Naive thymus-derived CD4-positive, alpha-beta T cell (primary cell): ENCODE data around the gene RXYLT1. TPM values are rescaled to one million over a fixed set of nuclear protein-coding genes. Genes with fewer than 3 reads are reported as not detected.
"Not testable (repeated sequence)": the region's sequence is repeated elsewhere in the genome, so short reads cannot be mapped to it uniquely, and the experiment has no call there.

Source experiments
- ATAC-seq: fragments of 150-1000 bp; cut with Tn5 transposase; 2 replicates; pipeline ENCODE4 v1.10.0; 2021; ENCODE audit warnings: mild to moderate bottlenecking, moderate library complexity
- CTCF ChIA-PET: fragments of 350-600 bp; sonication (Branson Sonifier 250); formaldehyde crosslinking; loops from one replicate; lab custom pipeline; 2021; ENCODE audit warnings: antibody characterized with exemption; lab: Charles Lee
- POLR2A ChIA-PET: fragments of 350-600 bp; sonication (Branson Sonifier 250); formaldehyde crosslinking; loops from one replicate; lab custom pipeline; 2021; ENCODE audit warnings: antibody characterized with exemption, inconsistent platforms; lab: Charles Lee
- DNase-seq, 9 donors: peaks; one replicate each; pipeline versions ENCODE4 v3.0.0 to v3.0.0-alpha.2; 2020 to 2022; ENCODE audit warnings: mixed read lengths in 1 of 9
- H3K27ac ChIP-seq: one replicate; pipeline ENCODE4 v1.7.0; 2013; ENCODE audit warnings: mild to moderate bottlenecking, low read depth, low read length, moderate library complexity
- H3K27me3 ChIP-seq, 2 donors: one replicate each; pipeline ENCODE4 v1.7.0; 2013; ENCODE audit warnings: low read length in 2 of 2, mild to moderate bottlenecking in 2 of 2, moderate library complexity in 2 of 2; ENCODE audit not compliant: control insufficient read depth in 2 of 2, insufficient read depth in 2 of 2
- H3K36me3 ChIP-seq, 3 experiments: 1 replicate in 2 of 3; 2 replicates in 1 of 3; pipeline ENCODE4 v1.7.0; 2013; ENCODE audit warnings: low read length in 3 of 3, mild to moderate bottlenecking in 3 of 3, moderate library complexity in 1 of 3; ENCODE audit not compliant: insufficient read depth in 3 of 3, control insufficient read depth in 2 of 3
- H3K4me1 ChIP-seq, 2 donors: one replicate each; pipeline ENCODE4 v1.7.0; 2013; ENCODE audit warnings: low read length in 2 of 2, mild to moderate bottlenecking in 2 of 2, moderate library complexity in 1 of 2; ENCODE audit not compliant: control insufficient read depth in 2 of 2, insufficient read depth in 2 of 2
- H3K4me3 ChIP-seq: 2 replicates; pipeline ENCODE4 v1.7.0; 2013; ENCODE audit warnings: mild to moderate bottlenecking, low read length
- H3K9me3 ChIP-seq, 3 experiments: 1 replicate in 2 of 3; 2 replicates in 1 of 3; pipeline ENCODE4 v1.7.0; 2013; ENCODE audit warnings: low read length in 3 of 3; ENCODE audit not compliant: control insufficient read depth in 2 of 3
- H3K27ac Mint-ChIP-seq, 9 donors: one replicate each; pipeline ENCODE4 v1.8.0; 2020 to 2022; ENCODE audit warnings: mixed read lengths in 9 of 9, mild to moderate bottlenecking in 8 of 9, moderate library complexity in 5 of 9, inconsistent platforms in 2 of 9
- H3K27me3 Mint-ChIP-seq, 5 donors: one replicate each; pipeline ENCODE4 v1.8.0; 2021 to 2022; ENCODE audit warnings: mixed read lengths in 5 of 5, mild to moderate bottlenecking in 1 of 5
- H3K36me3 Mint-ChIP-seq, 5 donors: one replicate each; pipeline ENCODE4 v1.8.0; 2020 to 2022; ENCODE audit warnings: mixed read lengths in 5 of 5, mild to moderate bottlenecking in 3 of 5, inconsistent platforms in 1 of 5
- H3K4me1 Mint-ChIP-seq, 7 donors: one replicate each; pipeline ENCODE4 v1.8.0; 2020 to 2022; ENCODE audit warnings: mixed read lengths in 7 of 7, mild to moderate bottlenecking in 3 of 7, inconsistent platforms in 1 of 7
- H3K4me3 Mint-ChIP-seq, 10 donors: one replicate each; pipeline ENCODE4 v1.8.0; 2020 to 2022; ENCODE audit warnings: mild to moderate bottlenecking in 10 of 10, mixed read lengths in 10 of 10, moderate library complexity in 6 of 10, inconsistent platforms in 2 of 10
- H3K9me3 Mint-ChIP-seq, 11 donors: one replicate each; pipeline ENCODE4 v1.8.0; 2020 to 2022; ENCODE audit warnings: mixed read lengths in 11 of 11, mild to moderate bottlenecking in 4 of 11, inconsistent platforms in 1 of 11, moderate library complexity in 1 of 11
- intact Hi-C, 2 donors: fragments of 100-400 bp; cut with micrococcal nuclease; formaldehyde crosslinking; loops; one replicate each; pipeline ENCODE4 v1.15.1; 2023
- polyA plus RNA-seq, 2 donors: library from polyadenylated mRNA; unstranded; fragments of 300-500 nt; fragmentation: Illumina TruSeq; gene quantifications; one replicate each; pipeline ENCODE4 v1.2.3, GENCODE V29; 2021
- total RNA-seq, 6 experiments: library from RNA in 5 of 6; stranded (reverse) in 5 of 6; gene quantifications; 1 replicate in 5 of 6; 2 replicates in 1 of 6; pipeline ENCODE4 v1.2.3 and lab custom pipeline; 2021 to 2026

Gene RXYLT1
- total and polyA plus RNA-seq, 7 experiments from 2014 or later: 9.9 to 22.0 (median 15.4) TPM

- H3K27me3 ChIP-seq, ATAC-seq, CTCF ChIA-PET, DNase-seq, H3K4me3 ChIP-seq, H3K27ac ChIP-seq, intact Hi-C loops, H3K4me3 Mint-ChIP-seq, H3K4me1 Mint-ChIP-seq, H3K9me3 ChIP-seq, H3K36me3 Mint-ChIP-seq, H3K36me3 ChIP-seq, H3K4me1 ChIP-seq, POLR2A ChIA-PET, H3K9me3 Mint-ChIP-seq, H3K27ac Mint-ChIP-seq: not testable (repeated sequence)
- peaks cover 0 to 10% (median 0%) of the 10 kb centered on the region in 5 donors for H3K27me3 Mint-ChIP-seq
These were observed 33.2 kb upstream of the RXYLT1 start for GRCh38 chr12:63746470-63746869.

DNA sequence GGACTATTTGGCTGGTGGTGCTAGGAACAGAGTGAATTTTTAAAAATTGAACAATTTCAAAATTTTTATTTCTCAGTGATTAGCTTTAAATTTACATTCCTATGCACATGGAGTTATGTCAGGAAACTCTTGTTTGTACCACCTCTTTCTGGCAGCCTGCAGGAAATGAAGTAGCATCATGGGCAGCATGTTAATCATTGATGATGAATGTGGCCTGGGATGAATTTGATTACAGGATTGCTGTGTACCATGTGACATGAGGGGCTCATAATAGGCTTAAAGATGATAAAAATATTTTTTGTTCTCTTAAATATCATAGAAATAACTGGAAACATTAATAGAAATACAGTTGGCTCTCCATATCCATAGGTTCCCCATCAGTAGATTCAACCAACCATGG, 32.6 kb upstream of the RXYLT1 start:
- H3K4me3 Mint-ChIP-seq, CTCF ChIA-PET: not testable (repeated sequence)

GRCh38 chr12:63747553-63747952, 32.2 kb upstream of the RXYLT1 start:
- no peaks in the 10 kb centered on the region for H3K9me3 Mint-ChIP-seq
- no peak overlapping the region for H3K27ac Mint-ChIP-seq
- ChIA-PET CTCF (no interaction called here), POLR2A (no interaction called here)
- H3K4me1 Mint-ChIP-seq: peaks cover 0 to 5% (median 3%) of the 10 kb centered on the region in 7 donors
- Histone ChIP-seq H3K4me3 (no peak overlapping the region), H3K9me3 (no peaks in the 10 kb centered on the region), H3K27ac (no peak overlapping the region), H3K27me3 (no peaks in the 10 kb centered on the region), H3K4me1 (no peaks in the 10 kb centered on the region), H3K36me3 (no peaks in the 10 kb centered on the region)
- no peak overlapping the region for H3K4me3 Mint-ChIP-seq
- ATAC-seq (no peak), DNase-seq (no peak)
- peaks cover 0 to 5% (median 3%) of the 10 kb centered on the region in 5 donors for H3K27me3 Mint-ChIP-seq
- H3K36me3 Mint-ChIP-seq: no peaks in the 10 kb centered on the region
- intact Hi-C loops: no loop called here

More for the DNA sequence above, 32.6 kb upstream of the RXYLT1 start:
- H3K27ac ChIP-seq, H3K36me3 Mint-ChIP-seq, H3K4me1 Mint-ChIP-seq, H3K4me3 ChIP-seq, H3K27me3 ChIP-seq, ATAC-seq, DNase-seq, H3K27me3 Mint-ChIP-seq, H3K9me3 ChIP-seq, H3K27ac Mint-ChIP-seq, intact Hi-C loops, H3K9me3 Mint-ChIP-seq, POLR2A ChIA-PET, H3K36me3 ChIP-seq, H3K4me1 ChIP-seq: not testable (repeated sequence)

DNA sequence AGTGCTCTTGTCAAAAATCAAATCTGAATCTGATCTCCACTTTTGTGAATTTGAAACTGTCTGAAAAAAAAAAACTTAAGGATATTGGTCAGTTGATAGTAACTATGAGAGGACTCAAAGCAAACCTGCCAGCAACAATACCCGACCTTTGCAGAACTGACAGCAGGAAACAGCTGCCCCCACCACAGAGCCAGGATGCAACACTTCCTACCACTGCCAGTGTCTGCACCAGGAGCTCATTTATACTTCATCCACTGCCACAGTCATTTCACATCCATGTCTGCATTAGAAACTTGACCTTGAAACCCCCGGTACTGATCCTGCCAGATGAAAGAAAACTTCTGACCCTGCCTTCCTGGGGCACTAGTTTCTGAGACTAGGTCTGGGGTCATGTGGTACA, 27.4 kb upstream of the RXYLT1 start:
- Mint-ChIP-seq H3K27me3 (peaks cover 0 to 18% (median 14%) of the 10 kb centered on the region in 5 donors), H3K4me1 (peaks cover 0 to 9% (median 4%) of the 10 kb centered on the region in 7 donors), H3K4me3 (no peak overlapping the region), H3K9me3 (no peaks in the 10 kb centered on the region), H3K27ac (no peak overlapping the region), H3K36me3 (no peaks in the 10 kb centered on the region)
- no peaks in the 10 kb centered on the region for H3K36me3 ChIP-seq
- intact Hi-C loops: no loop called here
- ChIA-PET CTCF (no interaction called here), POLR2A (no interaction called here)
- no peak for ATAC-seq
- H3K27ac ChIP-seq: no peak overlapping the region
- no peaks in the 10 kb centered on the region for H3K9me3 ChIP-seq
- H3K4me1 ChIP-seq: no peaks in the 10 kb centered on the region
- DNase-seq: no peak
- H3K4me3 ChIP-seq: no peak overlapping the region
- no peaks in the 10 kb centered on the region for H3K27me3 ChIP-seq

- DNase-seq: no peak
- no peak overlapping the region for H3K27ac Mint-ChIP-seq
- peaks cover 2 to 21% (median 16%) of the 10 kb centered on the region in 5 donors for H3K27me3 Mint-ChIP-seq
- Histone ChIP-seq H3K9me3 (no peaks in the 10 kb centered on the region), H3K27ac (no peak overlapping the region), H3K36me3 (no peaks in the 10 kb centered on the region), H3K4me3 (no peak overlapping the region), H3K4me1 (no peaks in the 10 kb centered on the region), H3K27me3 (no peaks in the 10 kb centered on the region)
- H3K4me3 Mint-ChIP-seq: no peak overlapping the region
- POLR2A ChIA-PET: no interaction called here
- intact Hi-C loops: no loop called here
- CTCF ChIA-PET: no interaction called here
- H3K36me3 Mint-ChIP-seq: no peaks in the 10 kb centered on the region
- no peak for ATAC-seq
- no peaks in the 10 kb centered on the region for H3K9me3 Mint-ChIP-seq
- peaks cover 0 to 9% (median 4%) of the 10 kb centered on the region in 7 donors for H3K4me1 Mint-ChIP-seq
These were observed 26.9 kb upstream of the RXYLT1 start for GRCh38 chr12:63752841-63753240.

GRCh38 chr12:63753743-63754142, 26.0 kb upstream of the RXYLT1 start:
- Mint-ChIP-seq H3K4me1 (peaks cover 0 to 9% (median 4%) of the 10 kb centered on the region in 7 donors), H3K9me3 (no peaks in the 10 kb centered on the region), H3K27me3 (peaks cover 10 to 27% (median 20%) of the 10 kb centered on the region in 5 donors), H3K27ac (no peak overlapping the region), H3K4me3 (no peak overlapping the region), H3K36me3 (no peaks in the 10 kb centered on the region)
- no peaks in the 10 kb centered on the region for H3K27me3 ChIP-seq
- POLR2A ChIA-PET: no interaction called here
- H3K9me3 ChIP-seq: no peaks in the 10 kb centered on the region
- no peak overlapping the region for H3K27ac ChIP-seq
- CTCF ChIA-PET: no interaction called here
- no peak overlapping the region for H3K4me3 ChIP-seq
- intact Hi-C loops: no loop called here
- no peak for ATAC-seq
- no peaks in the 10 kb centered on the region for H3K4me1 ChIP-seq
- no peak for DNase-seq
- H3K36me3 ChIP-seq: no peaks in the 10 kb centered on the region

DNA sequence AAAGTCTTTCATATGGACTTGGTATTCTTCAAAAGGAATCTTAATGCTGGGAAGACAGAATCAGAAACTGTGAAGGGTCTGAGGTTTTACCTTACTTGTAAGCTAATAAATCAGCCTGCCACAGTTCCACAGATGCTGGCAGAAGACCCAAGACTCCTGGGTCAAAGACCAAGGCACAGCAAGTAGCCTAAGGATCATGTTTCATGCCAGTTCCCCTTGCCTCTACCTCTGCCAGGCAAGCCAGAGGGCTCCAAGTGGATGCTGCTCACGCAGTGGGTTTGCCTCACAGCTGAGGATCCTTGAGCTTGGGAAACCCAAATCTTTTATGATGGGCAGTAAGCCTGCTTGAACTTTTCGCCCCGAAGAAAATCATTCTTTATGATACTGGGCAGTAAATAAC, 15.2 kb upstream of the RXYLT1 start:
- Mint-ChIP-seq H3K4me1 (peaks cover 0 to 4% (median 0%) of the 10 kb centered on the region in 7 donors), H3K36me3 (peaks cover 0 to 5% (median 0%) of the 10 kb centered on the region in 5 donors), H3K4me3 (no peak overlapping the region), H3K27me3 (peaks cover 19 to 54% (median 29%) of the 10 kb centered on the region in 5 donors), H3K27ac (no peak overlapping the region), H3K9me3 (peaks cover 0 to 16% (median 5%) of the 10 kb centered on the region in 11 donors)
- no peak for ATAC-seq
- no peaks in the 10 kb centered on the region for H3K9me3 ChIP-seq
- DNase-seq: no peak
- no peaks in the 10 kb centered on the region for H3K36me3 ChIP-seq
- POLR2A ChIA-PET: no interaction called here
- intact Hi-C loops: no loop called here
- no peaks in the 10 kb centered on the region for H3K4me1 ChIP-seq
- CTCF ChIA-PET: no interaction called here
- no peak overlapping the region for H3K4me3 ChIP-seq
- H3K27me3 ChIP-seq: no peaks in the 10 kb centered on the region
- H3K27ac ChIP-seq: no peak overlapping the region
